Trophoblast cell (in vitro differentiated cells and primary cell): Measurements from ENCODE around the gene TMEM87B.
A peak's percentile ranks its signal among the peaks of the same experiment; 100 is the strongest.
"Not testable (repeated sequence)": the region's sequence is repeated elsewhere in the genome, so short reads cannot be mapped to it uniquely, and the experiment has no call there.

ENCODE experiments used
- DNase-seq, 2 donors: peaks; one replicate each; pipeline ENCODE4 v3.0.0-alpha.2; 2016
- H2AFZ ChIP-seq: 2 replicates; pipeline ENCODE4 v1.6.1; 2013; ENCODE audit warnings: low read length, moderate library complexity, mild to moderate bottlenecking; ENCODE audit not compliant: insufficient read depth, poor library complexity
- H2AK5ac ChIP-seq: 2 replicates; pipeline ENCODE4 v1.6.1; 2013; ENCODE audit warnings: mild to moderate bottlenecking, low read length
- H2BK120ac ChIP-seq: 2 replicates; pipeline ENCODE4 v1.6.1; 2013; ENCODE audit warnings: low read length, mild to moderate bottlenecking, moderate library complexity; ENCODE audit not compliant: insufficient read depth, poor library complexity
- H2BK12ac ChIP-seq: 2 replicates; pipeline ENCODE4 v1.6.1; 2013; ENCODE audit warnings: mild to moderate bottlenecking, low read length, moderate library complexity
- H2BK5ac ChIP-seq: 2 replicates; pipeline ENCODE4 v1.6.1; 2013; ENCODE audit warnings: low read length, low read depth, moderate library complexity, mild to moderate bottlenecking; ENCODE audit not compliant: poor library complexity
- H3K14ac ChIP-seq: 2 replicates; pipeline ENCODE4 v1.6.1; 2013; ENCODE audit warnings: mild to moderate bottlenecking, low read length
- H3K18ac ChIP-seq: 2 replicates; pipeline ENCODE4 v1.6.1; 2013; ENCODE audit warnings: mild to moderate bottlenecking, low read length
- H3K23ac ChIP-seq: 2 replicates; pipeline ENCODE4 v1.6.1; 2013; ENCODE audit warnings: low read length
- H3K27ac ChIP-seq: 2 replicates; pipeline ENCODE4 v1.5.1; 2013; ENCODE audit warnings: low read depth, mild to moderate bottlenecking, inconsistent platforms, low read length, moderate library complexity
- H3K27me3 ChIP-seq: 2 replicates; pipeline ENCODE4 v1.6.1; 2013; ENCODE audit warnings: inconsistent platforms, mild to moderate bottlenecking, low read length, moderate library complexity; ENCODE audit not compliant: insufficient read depth
- H3K36me3 ChIP-seq, 2 experiments: 1 replicate in 1 of 2; 2 replicates in 1 of 2; pipeline ENCODE4 v1.6.1; 2013; ENCODE audit warnings: low read length in 2 of 2, mild to moderate bottlenecking in 2 of 2, moderate library complexity in 1 of 2; ENCODE audit not compliant: insufficient read depth in 2 of 2, control insufficient read depth in 1 of 2
- H3K4ac ChIP-seq: 2 replicates; pipeline ENCODE4 v1.6.1; 2013; ENCODE audit warnings: low read depth, mild to moderate bottlenecking, low read length, moderate library complexity
- H3K4me1 ChIP-seq, 2 experiments: 1 replicate in 1 of 2; 2 replicates in 1 of 2; pipeline ENCODE4 v1.6.1; 2013; ENCODE audit warnings: low read length in 2 of 2, mild to moderate bottlenecking in 2 of 2, moderate library complexity in 1 of 2; ENCODE audit not compliant: insufficient read depth in 2 of 2, control insufficient read depth in 1 of 2
- H3K4me2 ChIP-seq: 2 replicates; pipeline ENCODE4 v1.6.1; 2013; ENCODE audit warnings: inconsistent platforms, mild to moderate bottlenecking, low read length, moderate library complexity
- H3K4me3 ChIP-seq: 2 replicates; pipeline ENCODE4 v1.5.1; 2013; ENCODE audit warnings: mild to moderate bottlenecking, low read depth, low read length, inconsistent platforms
- H3K79me1 ChIP-seq: one replicate; pipeline ENCODE4 v1.6.1; 2013; ENCODE audit warnings: low read length
- H3K79me2 ChIP-seq: 2 replicates; pipeline ENCODE4 v1.6.1; 2013; ENCODE audit warnings: low read length, mild to moderate bottlenecking; ENCODE audit not compliant: control insufficient read depth, insufficient read depth, poor library complexity
- H3K9ac ChIP-seq: 2 replicates; pipeline ENCODE4 v1.6.1; 2013; ENCODE audit warnings: mild to moderate bottlenecking, low read length
- H3K9me3 ChIP-seq: 2 replicates; pipeline ENCODE4 v1.6.1; 2013; ENCODE audit warnings: low read depth, mild to moderate bottlenecking, control low read depth, inconsistent platforms, low read length; ENCODE audit not compliant: insufficient read depth
- H4K12ac ChIP-seq: 2 replicates; pipeline ENCODE4 v1.6.1; 2013; ENCODE audit warnings: low read depth, mild to moderate bottlenecking, low read length, moderate library complexity
- H4K8ac ChIP-seq: 2 replicates; pipeline ENCODE4 v1.6.1; 2013; ENCODE audit warnings: low read depth, mild to moderate bottlenecking, low read length, moderate library complexity
- H4K91ac ChIP-seq: one replicate; pipeline ENCODE4 v1.6.1; 2013; ENCODE audit warnings: low read depth, mild to moderate bottlenecking, low read length, moderate library complexity
- WGBS: extraction: QIAGEN DNeasy Blood & Tissue Kit; methylation state at CpG from one replicate; pipeline ENCODE4 v1.1.7; 2013; ENCODE audit warnings: missing lambda C conversion rate; ENCODE audit not compliant: insufficient read length, insufficient coverage; ENCODE audit errors: extremely low coverage; 5-methylcytosine and 5-hydroxymethylcytosine counted together

The TMEM87B gene

GRCh38 chr2:112065486-112065885 lies 10.4 kb downstream of the TMEM87B start:
- Histone ChIP-seq H3K4me3 (no peak overlapping the region), H3K14ac (no peak overlapping the region), H3K23ac (no peak overlapping the region), H2BK120ac (no peak overlapping the region), H3K9ac (no peak overlapping the region), H2AK5ac (no peak overlapping the region), H3K36me3 (peaks cover 18 to 23% of the 10 kb centered on the region in 2 experiments), H3K9me3 (no peaks in the 10 kb centered on the region), H2AFZ (no peak overlapping the region), H3K79me2 (no peaks in the 10 kb centered on the region), H3K4me2 (no peak overlapping the region), H4K12ac (no peak overlapping the region), H2BK12ac (no peak overlapping the region), H3K18ac (no peak overlapping the region), H2BK5ac (no peak overlapping the region), H3K27ac (no peak overlapping the region), H3K4me1 (no peaks in the 10 kb centered on the region), H4K91ac (no peak overlapping the region), H4K8ac (no peak overlapping the region), H3K4ac (no peak overlapping the region), H3K27me3 (no peaks in the 10 kb centered on the region), H3K79me1 (no peaks in the 10 kb centered on the region)
- DNase-seq = no peak
- no CpG with 5 or more reads among the region's 5 CpGs for WGBS

GRCh38 chr2:112065966-112066365 lies 10.9 kb downstream of the TMEM87B start:
- peak; percentile 6 to 43 for DNase-seq
- H2BK5ac ChIP-seq = no peak overlapping the region
- no peak overlapping the region for H4K8ac ChIP-seq
- H3K4me2 ChIP-seq = no peak overlapping the region
- no peak overlapping the region for H2AFZ ChIP-seq
- H3K27me3 ChIP-seq = no peaks in the 10 kb centered on the region
- peaks cover 16 to 23% of the 10 kb centered on the region in 2 experiments for H3K36me3 ChIP-seq
- H3K79me1 ChIP-seq = no peaks in the 10 kb centered on the region
- no peak overlapping the region for H4K12ac ChIP-seq
- no peak overlapping the region for H3K23ac ChIP-seq
- no peaks in the 10 kb centered on the region for H3K4me1 ChIP-seq
- no peak overlapping the region for H3K18ac ChIP-seq
- no peaks in the 10 kb centered on the region for H3K9me3 ChIP-seq
- no peak overlapping the region for H2AK5ac ChIP-seq
- H2BK12ac ChIP-seq = no peak overlapping the region
- no peak overlapping the region for H3K9ac ChIP-seq
- no peaks in the 10 kb centered on the region for H3K79me2 ChIP-seq
- no peak overlapping the region for H3K4ac ChIP-seq
- no peak overlapping the region for H3K4me3 ChIP-seq
- no peak overlapping the region for H3K27ac ChIP-seq
- H2BK120ac ChIP-seq = no peak overlapping the region
- H3K14ac ChIP-seq = no peak overlapping the region
- WGBS = no CpG with 5 or more reads among the region's 1 CpG
- H4K91ac ChIP-seq = no peak overlapping the region

GRCh38 chr2:112069794-112070193 lies 14.7 kb downstream of the TMEM87B start:
- H2AFZ ChIP-seq, H3K4ac ChIP-seq, H4K12ac ChIP-seq, H4K91ac ChIP-seq, H3K23ac ChIP-seq, H2BK120ac ChIP-seq, H3K9ac ChIP-seq, DNase-seq, H2BK12ac ChIP-seq, H2AK5ac ChIP-seq, H3K4me3 ChIP-seq, H3K79me1 ChIP-seq, H3K14ac ChIP-seq, H3K18ac ChIP-seq, H3K4me1 ChIP-seq, H4K8ac ChIP-seq, H3K9me3 ChIP-seq, H2BK5ac ChIP-seq, H3K27me3 ChIP-seq, H3K4me2 ChIP-seq, H3K27ac ChIP-seq, H3K79me2 ChIP-seq: not testable (repeated sequence)
- peaks cover 11 to 15% of the 10 kb centered on the region in 2 experiments for H3K36me3 ChIP-seq

GRCh38 chr2:112073875-112074274 lies 18.8 kb downstream of the TMEM87B start:
- Histone ChIP-seq H3K9ac (no peak overlapping the region), H3K4ac (no peak overlapping the region), H3K18ac (no peak overlapping the region), H3K14ac (no peak overlapping the region), H2BK12ac (no peak overlapping the region), H3K4me1 (no peaks in the 10 kb centered on the region), H3K36me3 (peaks cover 15 to 16% of the 10 kb centered on the region in 2 experiments), H2BK5ac (no peak overlapping the region), H2AK5ac (no peak overlapping the region), H2AFZ (no peak overlapping the region), H2BK120ac (no peak overlapping the region), H3K79me1 (no peaks in the 10 kb centered on the region), H3K4me3 (no peak overlapping the region), H3K23ac (no peak overlapping the region), H3K9me3 (no peaks in the 10 kb centered on the region), H4K8ac (no peak overlapping the region), H4K91ac (no peak overlapping the region), H3K79me2 (no peaks in the 10 kb centered on the region), H4K12ac (no peak overlapping the region), H3K27me3 (no peaks in the 10 kb centered on the region), H3K4me2 (no peak overlapping the region), H3K27ac (no peak overlapping the region)
- WGBS = no CpG with 5 or more reads among the region's 3 CpGs
- no peak for DNase-seq
